GM18520 (cell line): ENCODE results near the gene DIO1.

Source experiments
- ATAC-seq: cut with Tn5 transposase; IDR thresholded peaks from one replicate; pipeline ENCODE4 v1.9.1; 2021; ENCODE audit not compliant: unreplicated experiment

Gene DIO1

GRCh38 chr1:53892911-53893310, 1.1 kb upstream of the DIO1 start:
- no peak for ATAC-seq

- ATAC-seq: no peak
Observed at GRCh38 chr1:53894644-53895043, 657 bp downstream of the DIO1 start.

DNA sequence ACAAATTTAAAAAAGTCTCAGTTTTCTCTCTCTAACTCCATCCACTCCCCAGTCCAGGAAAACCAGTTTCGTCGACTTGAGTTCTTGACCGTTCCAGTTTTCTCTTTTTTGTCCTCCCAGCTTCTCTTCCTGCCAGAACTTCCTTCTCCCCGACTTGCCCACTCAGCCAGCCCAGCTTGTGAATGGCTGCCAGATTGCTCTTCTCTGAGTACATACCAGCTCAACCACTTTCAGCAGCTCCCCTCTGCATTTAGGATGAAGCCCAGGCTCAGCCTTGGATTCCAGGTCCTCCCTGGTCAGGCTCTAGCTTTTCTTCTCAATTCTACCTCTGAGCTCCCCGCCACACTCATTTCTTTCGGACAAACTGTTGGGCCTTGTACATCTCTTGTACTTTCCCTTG, 1.4 kb downstream of the DIO1 start:
- ATAC-seq: no peak

GRCh38 chr1:53896635-53897229, 2.7 kb downstream of the DIO1 start:
- no peak for ATAC-seq

GRCh38 chr1:53899206-53899628, 5.2 kb downstream of the DIO1 start:
- ATAC-seq: no peak

GRCh38 chr1:53899708-53900107, 5.7 kb downstream of the DIO1 start:
- no peak for ATAC-seq

DNA sequence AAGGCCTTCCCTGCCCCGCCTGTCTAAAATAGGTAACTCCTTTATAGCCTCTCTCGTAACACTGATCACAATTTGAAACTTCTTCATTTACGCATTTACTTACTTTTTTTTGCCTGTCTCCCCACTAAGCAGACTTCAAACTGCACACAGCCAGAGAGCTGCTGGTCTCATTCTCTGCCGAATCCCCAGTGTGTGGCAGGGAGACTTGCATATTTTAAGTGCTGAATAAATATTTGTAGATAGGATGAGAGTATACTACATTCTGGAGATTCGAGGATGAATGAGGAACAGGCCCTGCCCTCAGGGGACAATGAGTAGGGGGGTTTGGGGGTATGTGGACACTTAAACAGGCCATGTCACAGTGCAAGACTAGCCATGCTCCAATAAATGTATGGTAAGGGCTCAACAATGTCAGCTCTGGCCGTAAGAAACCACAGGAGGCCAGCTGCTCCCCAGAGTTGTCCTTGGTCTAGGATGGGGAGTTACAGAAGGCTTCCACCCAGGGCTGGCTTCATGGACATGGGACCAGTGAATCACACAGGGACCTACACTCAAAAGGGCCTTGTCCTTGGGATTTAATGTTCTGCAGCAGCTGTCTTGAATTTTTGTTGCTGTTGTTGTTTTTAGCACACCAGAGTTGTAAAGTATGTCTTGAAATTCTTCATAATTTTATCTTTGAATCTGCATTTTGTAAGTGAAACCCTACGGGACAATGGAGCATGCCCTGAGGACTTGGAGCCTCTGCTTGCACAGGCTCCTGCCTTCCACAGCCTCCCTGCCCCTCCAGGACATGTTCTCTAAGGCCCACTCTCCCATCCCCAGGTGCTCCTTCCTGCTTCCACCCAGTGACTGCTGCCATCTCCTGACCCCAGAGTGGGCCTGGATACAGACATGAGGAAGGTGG, 8.5 kb downstream of the DIO1 start:
- ATAC-seq: no peak

- no peak for ATAC-seq
Observed at GRCh38 chr1:53905509-53905908, 11.5 kb downstream of the DIO1 start.

GRCh38 chr1:53906121-53906520, 12.1 kb downstream of the DIO1 start:
- no peak for ATAC-seq

DNA sequence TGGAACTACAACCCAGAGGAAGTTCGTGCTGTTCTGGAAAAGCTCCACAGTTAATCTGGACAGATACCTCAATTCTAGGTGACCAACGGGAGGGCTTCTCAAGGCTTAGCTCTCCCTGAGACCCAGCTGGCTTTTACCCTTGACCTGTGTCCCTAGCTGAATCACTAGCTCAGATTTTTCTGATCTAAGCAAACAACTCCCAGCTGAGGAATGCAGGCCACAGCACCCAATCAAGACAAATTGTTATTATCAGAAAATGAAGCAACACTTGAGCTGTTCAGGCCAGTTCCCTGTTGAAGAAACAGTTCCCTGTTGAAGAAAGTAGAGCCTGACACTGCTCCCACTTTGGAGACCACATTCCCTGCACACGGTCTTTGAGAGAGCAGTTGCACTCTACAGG, 16.0 kb downstream of the DIO1 start:
- ATAC-seq: no peak

DNA sequence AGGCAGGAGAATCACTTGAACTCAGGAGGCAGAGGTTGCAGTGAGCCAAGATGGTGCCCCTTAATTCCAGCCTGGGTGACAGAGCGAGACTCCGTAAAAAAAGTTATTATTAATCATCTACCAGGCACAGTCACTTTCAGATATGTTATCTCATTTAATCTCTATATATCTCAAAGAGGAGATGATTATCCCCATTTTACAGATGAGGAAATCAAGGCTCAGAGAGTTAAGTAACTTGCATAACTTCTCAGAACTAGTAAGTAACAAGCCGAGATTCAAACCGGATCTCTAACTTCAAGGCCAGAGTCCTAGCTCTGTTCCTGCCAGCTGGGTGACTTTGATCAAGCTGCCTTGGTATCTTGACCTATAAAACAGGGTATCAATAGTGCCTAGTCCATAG, 17.5 kb downstream of the DIO1 start:
- ATAC-seq: no peak

- ATAC-seq: no peak
Observed at GRCh38 chr1:53913352-53914033, 19.5 kb downstream of the DIO1 start.

- no peak for ATAC-seq
Observed at GRCh38 chr1:53918343-53918742, 24.4 kb downstream of the DIO1 start.

- no peak for ATAC-seq
Observed at GRCh38 chr1:53919675-53920066, 25.7 kb downstream of the DIO1 start.

DNA sequence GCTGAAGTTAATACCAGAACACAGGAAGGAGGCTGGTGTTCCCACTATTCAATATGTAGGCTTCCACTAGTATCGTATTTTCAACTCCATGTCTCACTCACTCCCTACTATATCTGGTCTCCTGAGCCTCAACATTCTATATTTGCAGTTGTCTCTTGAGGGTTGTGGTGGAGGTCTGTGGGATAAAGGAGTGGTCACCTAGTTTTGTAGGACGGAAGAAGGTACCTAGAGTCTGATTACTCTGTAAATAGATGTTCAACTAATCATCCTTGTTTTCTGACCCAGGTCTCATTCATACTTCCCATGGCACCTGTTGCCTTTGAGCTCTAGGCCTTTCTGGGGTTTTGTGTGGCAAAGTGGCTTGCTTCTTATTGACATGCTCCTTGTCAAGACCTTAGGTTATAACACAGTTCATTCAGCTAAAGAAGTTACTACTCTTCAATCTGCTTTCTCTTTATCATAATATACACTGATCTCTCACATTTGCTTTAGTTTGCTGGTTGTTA, 33.4 kb downstream of the DIO1 start:
- no peak for ATAC-seq

DNA sequence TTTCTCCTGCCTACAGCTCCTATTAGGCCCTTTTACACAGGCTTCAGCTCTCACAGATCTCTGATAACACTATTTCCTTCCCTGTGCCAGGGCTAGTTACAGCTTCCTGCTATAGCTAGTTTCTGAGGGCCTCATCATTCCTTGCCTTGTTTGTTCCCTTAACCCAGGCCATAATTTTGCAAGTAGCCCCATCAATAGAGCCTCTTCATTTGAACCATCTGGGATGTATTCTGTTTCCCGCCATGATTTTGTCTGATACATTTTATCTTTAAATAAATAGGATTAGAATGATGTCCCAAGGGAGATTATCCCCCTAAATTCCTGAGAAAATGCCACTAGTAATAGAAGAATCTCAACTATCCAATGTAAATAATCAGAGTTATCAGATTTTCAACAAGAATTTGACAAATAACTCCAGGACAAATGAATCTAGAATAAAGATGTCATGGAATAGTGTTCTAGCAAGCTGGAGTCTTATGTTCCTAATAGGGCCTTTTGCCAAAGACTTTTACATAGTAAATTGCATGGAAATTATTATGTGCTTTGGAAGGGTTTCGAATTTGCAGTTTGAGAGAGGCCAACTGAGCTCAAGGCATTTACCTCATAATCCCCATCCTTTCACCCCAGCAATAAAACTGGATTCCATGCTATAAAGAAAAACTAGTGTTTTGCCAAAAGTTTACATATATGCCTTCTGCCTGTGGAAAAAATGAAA, 35.4 kb downstream of the DIO1 start:
- ATAC-seq: no peak

DNA sequence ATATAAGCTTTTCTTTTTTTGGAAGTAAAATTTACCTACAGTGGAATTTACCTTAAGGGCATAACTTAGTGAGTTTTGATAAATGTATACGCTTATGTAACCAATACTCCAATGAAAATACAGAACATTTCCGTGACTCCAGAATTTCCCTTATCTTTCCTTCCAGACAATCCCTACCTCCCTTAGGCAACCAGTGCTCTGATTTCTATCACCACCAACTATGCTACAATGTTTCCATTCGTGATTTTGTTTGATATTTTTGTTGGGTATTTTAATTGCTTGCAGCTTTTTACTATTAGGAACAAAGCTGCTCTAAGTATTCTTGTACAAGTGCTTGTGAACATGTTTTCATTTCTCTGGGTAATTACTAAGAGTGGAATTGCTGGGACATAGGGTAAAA, 36.9 kb downstream of the DIO1 start:
- no peak for ATAC-seq

GRCh38 chr1:53931523-53931922, 37.5 kb downstream of the DIO1 start:
- no peak for ATAC-seq

DNA sequence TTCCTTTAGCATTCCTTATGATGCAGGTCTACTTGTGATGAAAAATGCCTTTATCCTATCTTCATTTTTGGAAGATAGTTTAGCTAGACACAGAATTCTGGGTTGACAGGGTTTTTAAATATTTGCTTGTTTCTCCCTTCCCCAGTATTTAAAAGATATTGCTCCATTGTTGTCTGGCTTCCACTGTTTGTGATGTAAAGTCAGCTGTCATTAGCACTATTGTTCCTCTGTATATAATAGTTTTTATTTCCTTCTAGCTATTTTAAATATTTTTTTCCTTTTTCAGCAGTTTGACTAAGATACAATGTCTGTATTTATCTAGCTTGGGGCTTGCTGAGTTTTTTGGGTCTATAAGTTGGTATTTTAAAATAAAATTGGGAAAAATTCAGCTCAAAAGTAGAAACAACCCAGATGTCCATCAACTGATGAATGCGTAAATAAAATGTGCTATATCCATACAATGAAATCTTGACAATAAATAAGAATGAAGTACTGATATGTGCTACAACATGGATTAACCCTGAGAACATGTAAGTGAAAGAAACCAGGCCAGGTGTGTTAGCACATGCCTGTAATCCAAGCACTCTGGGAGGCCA, 40.3 kb downstream of the DIO1 start:
- ATAC-seq: no peak

DNA sequence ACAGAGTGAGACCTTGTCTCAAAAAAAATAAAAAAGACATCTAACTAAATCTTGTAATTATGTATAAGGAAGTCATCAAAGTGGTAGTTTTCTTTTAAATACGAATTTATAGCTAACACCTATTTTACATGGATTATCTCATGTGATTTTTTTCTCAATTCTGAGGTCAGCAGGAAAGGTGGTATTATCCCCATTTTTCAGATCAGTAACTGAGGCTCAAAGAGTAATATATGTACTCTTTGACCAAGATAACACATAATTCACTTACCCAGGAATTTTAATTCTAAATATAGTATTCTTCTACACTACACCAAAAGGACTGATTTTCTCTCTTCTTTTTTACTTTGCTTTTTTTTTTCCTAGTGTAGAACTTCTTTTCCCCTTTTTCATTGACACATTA, 42.4 kb downstream of the DIO1 start:
- ATAC-seq: no peak
